Limb (tissue), 2 donors: ENCODE measurements around the gene ADAM30.

Experiments
- DNase-seq, 2 donors: peaks; one replicate each; pipeline ENCODE4 v3.0.0-alpha.2; 2016; ENCODE audit errors: extremely low spot score in 2 of 2

The ADAM30 gene

DNA sequence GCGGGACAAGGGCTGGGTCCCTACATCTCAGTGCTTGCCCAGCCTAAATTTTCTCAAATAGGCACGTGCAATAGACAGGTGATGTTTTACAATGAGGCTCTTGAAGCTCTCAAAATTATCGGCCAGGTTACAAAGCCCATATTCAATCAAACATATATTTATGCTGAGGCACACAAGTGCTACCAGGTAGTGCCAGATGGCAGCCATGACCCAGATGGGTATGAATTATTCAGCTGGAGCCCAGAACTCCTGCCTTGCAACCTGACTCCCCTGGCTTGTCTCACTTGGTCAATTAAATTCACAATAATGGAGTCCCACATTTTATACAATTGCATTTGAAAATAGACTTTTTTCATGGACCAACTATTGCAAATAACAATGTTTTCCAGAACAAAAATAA lies 12.3 kb upstream of the ADAM30 start:
- no peak for DNase-seq

DNA sequence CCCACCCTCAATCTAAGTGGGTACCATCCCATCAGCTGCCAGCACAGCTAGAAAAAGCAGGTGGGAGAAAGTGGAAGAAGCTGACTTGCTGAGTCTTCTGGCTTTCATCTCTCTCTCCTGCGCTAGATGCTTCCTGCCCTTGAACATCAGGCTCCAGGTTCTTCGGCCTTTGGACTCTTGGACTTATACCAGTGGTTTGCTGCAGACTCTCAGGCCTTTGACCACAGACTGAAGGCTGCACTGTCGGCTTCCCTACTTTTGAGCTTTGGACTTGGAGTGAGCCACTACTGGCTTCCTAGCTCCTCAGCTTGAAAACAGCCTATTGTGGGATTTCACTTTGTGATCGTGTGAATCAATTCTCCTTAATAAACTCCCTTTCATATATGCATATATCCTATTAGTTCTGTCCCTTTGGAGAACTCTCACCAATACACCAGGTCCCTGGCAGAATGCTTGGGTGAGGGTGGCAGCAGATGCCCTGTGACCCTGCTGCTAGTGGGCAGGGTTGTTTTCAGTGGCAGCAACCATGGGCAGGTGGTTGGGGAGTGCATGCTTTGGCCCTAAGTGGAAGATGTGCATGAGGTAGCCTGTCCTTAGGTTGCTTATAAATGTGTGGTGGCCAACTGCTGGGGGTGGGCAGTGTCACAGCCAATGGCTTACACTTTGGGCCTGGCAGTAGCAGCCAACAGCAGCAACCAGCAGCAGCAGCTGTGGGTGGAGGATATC lies 10.8 kb upstream of the ADAM30 start:
- no peak for DNase-seq

DNA sequence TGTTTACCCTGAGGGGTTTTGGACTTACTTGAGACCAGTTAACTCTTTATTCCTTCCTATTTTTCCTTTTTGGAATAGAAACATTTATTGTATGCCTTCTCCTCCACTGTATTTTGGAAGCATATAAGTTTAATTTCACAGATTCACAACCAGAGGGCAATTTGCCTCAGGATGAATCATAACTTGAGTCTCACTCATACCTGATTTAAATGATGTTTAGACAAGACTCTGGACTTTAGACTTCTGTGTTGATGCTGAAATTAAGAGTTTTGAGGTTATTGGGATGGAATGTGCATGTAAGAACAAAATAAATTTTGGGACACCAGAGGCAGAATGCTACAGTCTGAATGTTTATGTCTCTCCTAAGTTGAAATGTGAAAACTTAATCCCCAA lies 7.1 kb upstream of the ADAM30 start:
- no peak for DNase-seq

DNA sequence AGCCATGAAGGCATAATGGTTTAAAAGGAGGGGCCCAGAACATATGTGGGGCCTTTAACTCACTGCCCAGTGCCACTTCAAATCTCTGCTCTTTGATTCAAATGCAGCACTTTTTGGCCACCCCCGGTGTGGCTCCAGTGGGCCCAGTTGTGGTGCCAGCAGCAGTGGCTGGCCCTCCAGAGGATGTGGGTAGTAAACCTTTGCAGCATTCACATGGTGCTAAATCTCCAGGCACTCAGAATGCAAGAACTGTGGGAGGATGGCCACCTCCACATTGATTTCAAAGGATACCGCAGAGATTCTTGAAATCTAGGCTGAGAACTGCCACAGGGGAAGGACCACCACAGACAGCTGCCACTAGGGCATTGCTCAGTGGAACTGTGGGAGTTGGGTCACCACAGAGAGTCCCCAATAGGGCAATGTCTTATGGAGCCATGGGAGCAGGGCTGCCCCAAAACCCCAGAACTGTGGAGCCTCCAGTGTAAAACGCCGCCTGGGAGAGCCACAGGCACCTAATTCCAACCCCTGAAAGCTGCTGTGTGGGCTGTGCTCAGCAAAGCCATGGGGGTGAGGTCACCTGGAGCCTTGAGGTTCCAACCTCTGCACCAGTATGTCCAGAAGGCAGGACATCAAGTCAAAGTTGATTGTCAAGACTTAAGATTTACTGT lies 6.6 kb upstream of the ADAM30 start:
- DNase-seq, result no peak

DNA sequence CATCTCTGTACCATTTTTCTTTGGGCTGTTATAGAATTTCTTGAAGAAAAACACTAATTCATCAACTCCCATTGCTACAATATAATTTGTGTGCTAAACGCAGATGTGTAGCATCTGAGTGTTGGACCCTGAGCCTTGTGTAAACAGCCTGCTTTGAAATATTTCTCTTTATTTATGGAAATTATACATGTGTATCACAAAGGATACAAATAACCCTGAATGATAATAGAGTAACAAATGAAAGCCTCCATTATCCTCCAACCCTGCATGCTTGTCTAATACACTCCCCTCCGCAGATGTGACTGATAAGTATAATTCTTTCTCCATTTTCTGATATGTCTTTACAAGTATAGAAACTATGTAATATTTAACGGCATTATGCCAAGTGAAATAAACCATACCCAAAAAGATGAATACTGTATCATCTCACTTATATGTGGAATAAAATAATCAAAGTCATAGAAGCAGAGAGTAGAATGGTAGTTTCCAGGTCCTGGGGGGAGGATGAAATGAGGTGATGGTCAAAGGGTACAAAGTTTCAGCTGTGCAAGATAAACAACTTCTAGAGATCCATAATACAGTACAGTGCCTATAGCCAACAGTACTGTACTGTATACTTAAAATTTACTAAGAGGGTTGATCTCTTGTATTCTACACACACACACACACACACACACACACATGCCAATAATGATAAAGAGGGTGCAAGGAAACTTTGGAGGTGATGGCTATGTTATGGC lies 2.8 kb upstream of the ADAM30 start:
- DNase-seq, result no peak

DNA sequence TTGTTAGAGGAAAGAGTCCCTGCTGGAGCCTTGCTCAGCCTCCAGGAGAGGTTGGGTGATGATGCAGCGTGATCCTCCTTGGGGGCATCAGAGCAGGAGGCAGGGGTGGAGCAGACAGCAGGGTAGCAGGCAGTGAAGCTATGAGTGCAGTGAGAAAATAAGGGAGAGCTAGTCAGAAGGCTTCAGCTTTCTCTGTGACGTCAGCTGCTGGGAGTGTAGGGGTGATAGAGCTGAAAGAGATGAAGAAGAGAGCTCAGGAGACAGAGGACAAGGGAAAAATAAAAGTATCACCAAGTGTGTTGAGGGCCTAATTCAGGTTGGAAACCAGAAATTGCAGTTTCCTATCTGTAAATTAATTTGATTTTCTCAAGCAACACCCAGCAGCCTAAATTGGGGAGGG lies 2.2 kb upstream of the ADAM30 start:
- DNase-seq, result no peak

DNA sequence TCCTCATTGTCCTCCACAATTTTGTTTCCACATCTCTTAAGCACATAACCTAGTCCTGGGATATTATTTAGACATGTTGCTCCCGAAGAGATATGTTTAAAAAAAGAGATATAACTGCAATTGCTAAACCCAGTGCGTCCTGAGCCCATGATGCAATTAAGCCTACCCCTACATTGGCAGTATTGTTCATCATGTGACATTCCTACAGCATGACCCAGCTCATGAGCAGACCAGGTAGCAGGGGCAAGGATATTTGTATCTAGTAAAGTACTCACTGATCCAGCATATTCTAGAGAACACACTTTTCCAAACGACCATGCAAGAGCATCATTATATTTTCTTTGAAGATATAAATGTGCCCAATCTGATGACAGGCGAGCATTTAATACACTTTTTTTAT lies 1.2 kb downstream of the ADAM30 start:
- no peak for DNase-seq

DNA sequence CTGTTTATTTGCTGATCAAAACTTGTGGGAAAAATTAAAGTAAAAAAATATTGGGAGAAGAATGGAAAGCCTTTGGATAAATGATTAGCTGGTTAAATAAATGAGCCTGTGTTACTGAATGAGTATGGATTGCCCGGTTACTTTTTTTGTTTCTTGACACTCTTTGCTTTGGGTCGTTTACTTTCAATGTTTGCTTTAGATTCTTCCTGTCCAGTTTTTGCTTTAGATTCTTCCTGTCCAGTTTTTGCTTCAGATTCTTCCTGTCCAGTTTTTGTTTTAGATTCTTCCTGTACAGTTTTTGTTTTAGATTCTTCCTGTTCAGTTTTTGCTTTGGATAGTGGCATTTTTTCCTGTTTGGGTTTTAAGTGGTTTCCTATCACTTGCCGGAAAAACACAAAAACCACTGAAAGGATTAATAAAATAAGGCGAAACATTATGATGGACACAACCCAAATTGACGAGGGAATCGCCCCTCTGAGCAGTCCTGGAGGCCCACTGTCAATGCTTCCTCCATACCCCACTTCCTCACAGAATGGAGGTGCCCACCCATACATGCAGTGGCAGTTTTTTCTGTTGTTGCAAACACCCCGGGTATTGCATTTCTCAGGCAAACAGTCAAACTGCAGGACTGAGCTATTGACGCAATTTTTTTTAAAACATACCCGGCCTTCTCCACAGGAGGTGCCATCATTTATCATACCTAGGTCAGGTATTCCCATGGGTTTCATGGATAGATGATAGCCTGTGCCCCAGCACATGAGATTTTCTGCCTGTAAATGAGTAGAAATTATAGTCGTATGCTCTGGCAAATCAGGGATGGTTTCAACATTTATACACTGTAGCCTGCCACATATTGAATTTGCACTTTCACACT lies 2.3 kb downstream of the ADAM30 start:
- no peak for DNase-seq

DNA sequence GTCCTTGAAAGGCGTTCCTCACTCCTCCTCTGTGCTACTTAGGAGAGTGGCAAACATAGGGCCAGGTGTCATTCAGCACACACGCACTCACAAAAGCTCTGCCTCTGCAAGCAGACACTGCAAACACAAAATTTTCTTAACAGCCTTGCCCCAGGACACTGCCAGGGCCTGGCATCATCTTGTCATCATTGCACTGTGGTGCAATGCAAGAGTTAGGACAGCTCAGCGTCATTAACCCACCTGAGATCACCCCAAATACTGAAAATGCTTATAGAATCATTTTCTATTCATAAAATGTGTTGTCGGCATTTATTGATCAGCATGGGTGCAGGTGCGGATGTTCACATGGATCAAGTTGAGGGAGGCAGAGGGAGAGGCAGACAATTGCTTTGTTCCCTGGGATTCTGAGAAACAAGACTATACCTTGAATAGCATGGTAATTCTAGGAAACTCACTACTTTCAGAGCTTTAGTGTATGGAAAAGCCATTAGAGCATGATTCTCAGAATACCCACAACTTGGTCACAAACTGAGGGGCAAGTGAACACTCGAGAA lies 3.0 kb downstream of the ADAM30 start:
- no peak for DNase-seq

DNA sequence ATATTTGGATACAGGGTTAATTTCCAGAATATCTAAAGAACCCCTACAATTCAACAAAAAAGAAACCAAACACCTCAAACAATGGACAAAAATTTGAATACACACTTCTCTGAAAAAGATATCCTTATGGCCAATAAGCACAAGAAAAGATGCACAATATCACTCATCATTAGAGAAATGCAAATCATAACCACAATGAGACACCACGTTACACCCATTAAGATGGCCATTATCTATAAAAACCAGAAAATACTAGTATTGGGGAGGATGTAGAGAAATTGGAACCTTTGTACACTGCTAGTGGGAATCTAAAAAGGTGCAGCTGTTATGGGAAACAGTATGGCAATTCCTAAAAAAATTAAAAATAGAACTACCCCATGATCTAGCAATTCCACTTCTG lies 4.9 kb downstream of the ADAM30 start:
- no peak for DNase-seq

DNA sequence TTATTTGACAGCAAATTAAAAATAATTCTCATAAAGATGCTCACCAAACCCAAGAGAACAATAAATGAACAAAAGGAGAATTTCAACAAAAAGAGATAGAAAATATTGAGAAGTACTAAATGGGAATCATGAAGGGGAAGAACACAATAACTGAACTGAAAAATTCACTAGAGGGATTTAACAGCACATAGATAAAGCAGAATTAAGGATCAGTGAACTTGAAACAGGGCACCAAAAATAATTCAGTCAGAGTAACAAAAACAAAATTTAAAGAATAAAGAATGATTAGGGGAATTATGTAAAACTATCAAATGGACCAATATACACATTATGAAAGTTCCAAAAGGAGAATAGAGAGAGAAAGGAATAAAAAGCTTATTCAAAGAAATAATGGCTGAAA lies 7.8 kb downstream of the ADAM30 start:
- no peak for DNase-seq

DNA sequence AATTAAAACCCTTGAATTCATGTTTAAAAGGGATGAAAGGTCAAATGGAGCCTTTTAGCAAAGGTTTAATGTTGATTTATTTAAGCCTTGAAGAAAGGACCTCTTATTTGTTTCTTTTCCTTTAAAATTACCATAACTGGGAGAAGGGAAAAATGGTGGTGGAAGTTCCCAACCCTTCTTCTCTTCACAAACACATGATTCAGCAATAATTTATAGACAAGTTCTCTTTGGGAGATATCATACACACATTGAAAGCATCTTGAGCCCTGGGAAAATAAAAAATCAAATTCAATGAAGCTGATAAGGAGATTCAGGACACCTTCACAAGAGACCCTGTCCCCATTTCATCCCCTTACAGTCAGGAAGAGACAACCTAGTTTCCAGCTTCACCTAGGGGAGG lies 8.9 kb downstream of the ADAM30 start:
- no peak for DNase-seq

DNA sequence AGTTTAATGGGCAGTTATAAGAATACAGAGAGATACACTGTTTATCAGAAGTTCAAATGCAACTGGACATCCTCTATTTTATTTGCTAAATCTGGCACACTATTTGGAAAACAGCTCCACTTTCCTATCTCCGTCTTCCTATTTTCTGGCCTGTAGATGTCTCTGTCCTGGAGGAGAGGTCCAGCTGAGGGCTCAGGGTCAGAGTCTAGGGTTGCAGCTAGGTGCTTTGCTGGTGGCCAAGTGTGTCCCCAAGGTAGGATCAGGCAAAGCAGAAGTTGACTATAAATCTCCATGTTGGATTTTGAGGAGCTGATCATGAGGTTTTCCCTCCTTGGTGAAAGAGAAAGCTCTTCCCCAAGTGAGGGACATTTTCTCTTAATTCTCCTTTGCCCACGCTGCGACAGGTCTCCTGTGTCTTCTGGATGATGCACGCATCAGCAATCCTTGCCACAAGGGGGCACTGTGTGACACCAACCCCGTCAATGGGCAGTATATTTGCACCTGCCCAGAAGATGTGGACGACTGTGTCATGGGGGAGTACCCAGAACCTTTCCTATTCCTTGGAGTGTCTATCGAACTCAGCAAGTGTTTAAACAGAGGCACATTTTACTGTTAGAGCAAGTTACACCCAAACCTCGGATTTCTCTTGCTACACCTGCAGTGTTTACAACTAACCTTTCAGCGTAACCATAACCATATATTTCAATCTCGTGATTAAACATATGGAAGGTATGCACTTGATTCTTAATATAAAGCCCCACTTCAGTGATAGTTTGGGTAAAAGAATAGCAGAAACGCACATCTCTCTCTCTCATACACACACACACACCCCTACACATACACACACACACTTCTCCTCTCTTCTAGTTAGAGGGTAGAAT lies 10.2 kb downstream of the ADAM30 start:
- DNase-seq, result no peak

DNA sequence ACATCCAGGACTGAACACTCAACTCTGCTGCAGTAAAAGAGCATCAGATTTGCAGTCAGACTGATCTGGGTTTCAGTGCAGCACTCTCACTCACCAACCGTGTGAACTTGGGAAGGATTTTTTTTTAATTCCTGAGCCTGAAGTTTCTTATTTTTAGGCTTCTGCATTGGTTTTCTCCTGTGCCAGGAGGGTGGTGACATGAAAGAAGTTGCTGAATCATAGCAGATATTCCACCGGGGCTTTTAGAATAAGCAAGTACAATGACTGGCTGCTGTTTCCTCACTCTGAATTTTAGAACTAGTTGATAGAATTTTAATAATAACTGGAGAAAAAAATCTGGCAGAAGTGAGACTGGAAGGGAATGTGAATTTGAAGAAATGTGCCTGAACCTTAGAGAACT lies 11.6 kb downstream of the ADAM30 start:
- DNase-seq, result no peak

DNA sequence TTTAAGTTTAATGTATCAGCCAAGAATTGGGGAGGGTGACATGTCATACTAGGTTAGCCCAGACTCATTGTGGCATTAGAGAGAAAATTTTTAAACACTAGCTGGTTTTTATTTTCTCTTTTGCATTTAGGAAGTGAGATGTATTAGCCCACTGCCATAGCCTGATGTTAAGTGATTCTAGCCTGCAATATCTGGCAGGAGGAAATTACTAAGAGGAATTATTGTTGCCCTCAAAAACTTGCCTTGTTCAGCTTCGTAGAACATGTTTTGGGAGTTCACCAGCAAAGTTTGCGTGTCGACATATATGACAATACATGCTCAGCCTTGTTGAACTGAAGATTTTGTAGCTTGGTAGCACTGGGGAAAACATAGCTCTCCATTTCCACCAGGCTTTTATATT lies 12.5 kb downstream of the ADAM30 start:
- DNase-seq, result no peak

DNA sequence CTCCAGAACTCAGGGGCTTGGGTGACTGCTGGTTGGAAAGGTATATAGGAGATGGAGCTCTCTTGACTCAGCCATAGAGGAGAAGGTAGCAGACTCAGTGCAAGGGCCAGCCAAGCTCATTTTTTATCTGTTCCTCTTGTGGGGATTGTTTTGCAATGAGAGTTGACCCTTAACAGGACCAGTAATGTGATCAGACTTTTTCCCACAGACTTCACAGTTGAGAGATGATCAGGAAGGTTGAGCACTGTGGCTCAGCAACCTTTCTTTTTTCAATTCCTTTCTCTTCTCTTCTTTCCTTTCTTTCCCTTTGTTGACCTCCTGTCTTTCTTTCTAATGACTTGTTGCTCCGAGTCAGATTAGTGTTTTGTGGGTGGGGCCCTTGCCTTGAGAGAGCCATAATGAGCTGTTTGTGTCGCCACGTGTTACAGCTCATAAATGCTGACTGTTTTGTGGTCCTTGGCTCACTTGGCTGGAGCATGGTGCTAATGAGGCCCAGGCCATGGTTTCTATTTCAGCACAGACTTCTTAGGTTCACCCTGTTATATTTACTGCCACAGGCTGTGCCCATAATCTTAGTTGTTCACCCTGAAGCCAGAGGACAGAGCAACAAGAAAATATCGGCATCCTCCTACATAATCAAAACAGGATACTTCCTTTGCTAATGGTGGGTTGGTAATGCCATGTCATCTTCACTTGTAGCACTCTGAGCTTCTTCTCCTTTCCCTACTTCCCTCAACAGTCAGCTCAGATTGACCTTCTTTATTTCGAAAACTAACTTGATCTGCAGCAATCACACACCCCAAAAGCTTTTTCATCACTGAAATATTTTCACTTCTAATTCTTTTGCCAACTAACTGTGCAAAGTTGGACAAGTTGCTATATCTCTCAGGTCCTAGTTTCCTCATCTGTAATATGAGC lies 13.9 kb downstream of the ADAM30 start:
- DNase-seq, result no peak

DNA sequence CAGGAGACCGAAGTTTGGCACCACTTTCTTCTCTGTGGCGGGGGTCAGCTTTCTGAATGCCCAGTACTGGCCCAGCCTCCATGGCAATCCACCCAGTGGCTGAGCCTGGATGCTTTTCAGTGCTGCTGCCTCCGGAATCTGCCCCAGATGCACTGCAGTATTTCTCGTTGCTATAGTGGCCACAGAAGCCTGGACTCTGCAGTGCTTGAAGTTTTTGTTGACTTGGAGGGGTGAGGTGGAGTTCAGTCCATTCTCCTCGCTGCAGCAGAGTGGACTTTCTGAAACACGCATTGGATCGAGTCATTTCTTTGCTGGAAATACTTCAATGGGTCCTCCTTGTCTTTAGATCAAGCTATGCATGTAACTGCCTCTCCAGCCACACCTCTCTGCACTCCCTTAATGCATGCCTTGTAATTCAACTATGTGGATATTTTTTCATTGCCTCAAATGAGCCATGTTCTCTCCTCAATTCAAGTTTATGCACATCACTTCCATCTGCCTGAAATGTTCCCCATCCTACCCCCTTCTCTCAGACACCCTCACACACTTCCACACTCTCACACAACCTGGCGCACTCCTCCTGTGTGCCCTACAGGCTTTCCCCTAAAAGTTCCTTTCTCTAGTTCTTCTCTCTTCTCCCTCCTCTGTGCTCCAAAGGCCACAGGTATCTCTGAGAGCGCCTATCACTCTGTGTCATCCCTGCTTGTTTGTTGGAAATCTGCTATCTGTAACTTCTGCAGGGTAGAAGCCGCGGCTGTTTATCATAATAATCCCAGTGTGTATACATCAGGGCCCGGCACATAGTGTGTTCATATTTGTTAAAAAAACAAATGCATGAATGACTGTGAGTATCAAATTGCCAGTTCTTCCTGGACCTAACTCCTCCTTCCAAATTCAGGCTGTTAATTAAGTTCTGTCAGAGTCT lies 16.5 kb downstream of the ADAM30 start:
- no peak for DNase-seq

DNA sequence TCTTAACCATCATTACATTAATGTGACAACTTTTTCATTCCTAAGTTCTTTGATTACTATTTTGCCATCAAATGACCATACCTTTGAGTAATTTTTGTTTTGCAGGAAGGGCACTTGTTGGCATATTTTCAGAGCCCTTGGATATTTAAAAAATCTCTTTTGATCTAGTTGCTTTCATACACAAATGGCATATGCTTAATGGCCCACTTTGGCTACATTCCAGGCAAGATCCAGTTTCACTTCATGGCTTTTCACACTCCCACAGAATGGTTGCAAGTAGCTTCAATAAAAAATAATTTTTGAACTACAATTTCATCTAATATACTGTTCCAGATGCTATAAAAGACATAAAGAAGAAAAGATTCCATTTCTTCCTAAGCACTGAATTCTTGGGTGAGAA lies 18.1 kb downstream of the ADAM30 start:
- DNase-seq, result no peak
